H1 (cell line): ENCODE measurements around the gene SH3BP5. TPM values are rescaled to one million over a fixed set of nuclear protein-coding genes. Genes with fewer than 3 reads are reported as not detected.

ENCODE experiments used
- CTCF ChIA-PET: fragments of 300-600 bp; sonication (Branson Sonifier 250); formaldehyde crosslinking; loops from one replicate; lab custom pipeline; 2021; ENCODE audit not compliant: partially characterized antibody; lab: Charles Lee
- POLR2A ChIA-PET: fragments of 300-600 bp; sonication (Branson Sonifier 250); formaldehyde crosslinking; loops from one replicate; lab custom pipeline; 2021; ENCODE audit warnings: inconsistent platforms; ENCODE audit not compliant: partially characterized antibody; lab: Charles Lee
- DNase-seq, 2 experiments: peaks; one replicate each; pipeline versions ENCODE4 v3.0.0 to v3.0.0-alpha.2; 2010 to 2022; ENCODE audit warnings: low spot score in 2 of 2, low read depth in 1 of 2, mixed read lengths in 1 of 2
- FAIRE-seq: peaks from 2 replicates; lab custom pipeline; 2011; peaks lifted over from hg19 to GRCh38; lab: Jason Lieb, UNC
- H2AFZ ChIP-seq: 2 replicates; pipeline ENCODE4 v1.8.1; 2012; ENCODE audit warnings: low read length, inconsistent platforms
- H2AK5ac ChIP-seq: 2 replicates; pipeline ENCODE4 v1.6.1; 2013; ENCODE audit warnings: low read depth, low read length
- H2BK120ac ChIP-seq: replicated peaks from 2 replicates; pipeline ENCODE3; 2013; ENCODE audit warnings: low read depth, low read length, inconsistent platforms
- H2BK12ac ChIP-seq: 2 replicates; pipeline ENCODE4 v1.6.1; 2013; ENCODE audit warnings: low read depth, low read length
- H2BK15ac ChIP-seq: 2 replicates; pipeline ENCODE4 v1.6.1; 2013; ENCODE audit warnings: low read length
- H2BK20ac ChIP-seq: 2 replicates; pipeline ENCODE4 v1.6.1; 2013; ENCODE audit warnings: low read length
- H2BK5ac ChIP-seq: 2 replicates; pipeline ENCODE4 v1.6.1; 2013; ENCODE audit warnings: low read depth, low read length
- H3K14ac ChIP-seq: 2 replicates; pipeline ENCODE4 v1.6.1; 2013; ENCODE audit warnings: inconsistent platforms; ENCODE audit not compliant: insufficient read length
- H3K18ac ChIP-seq: 2 replicates; pipeline ENCODE4 v1.6.1; 2013; ENCODE audit warnings: low read length; ENCODE audit errors: extremely low read depth
- H3K23ac ChIP-seq: 2 replicates; pipeline ENCODE4 v1.6.1; 2013; ENCODE audit warnings: inconsistent platforms; ENCODE audit not compliant: insufficient read length
- H3K23me2 ChIP-seq: 2 replicates; pipeline ENCODE4 v1.6.1; 2013; ENCODE audit warnings: low read depth, low read length
- H3K27ac ChIP-seq: 2 replicates; pipeline ENCODE4 v1.6.1; 2011; ENCODE audit warnings: low read depth, low read length, inconsistent platforms
- H3K27me3 ChIP-seq, 4 experiments: replicated peaks in 1 of 4; 1 replicate in 1 of 4; 2 replicates in 3 of 4; pipeline versions ENCODE4 v1.6.1 to v1.8.1; 2011 to 2013; ENCODE audit warnings: low read length in 3 of 4, mild to moderate bottlenecking in 3 of 4, inconsistent platforms in 2 of 4, mixed read lengths in 2 of 4, moderate library complexity in 1 of 4; ENCODE audit not compliant: control insufficient read depth in 3 of 4, insufficient read depth in 3 of 4; ENCODE audit errors: extremely low read depth in 1 of 4
- H3K36me3 ChIP-seq, 4 experiments: 2 replicates each; pipeline versions ENCODE4 v1.6.1 to v1.8.1; 2011 to 2013; ENCODE audit warnings: mild to moderate bottlenecking in 4 of 4, low read length in 3 of 4, moderate library complexity in 2 of 4, control low read depth in 1 of 4, inconsistent platforms in 1 of 4; ENCODE audit not compliant: insufficient read depth in 4 of 4, control insufficient read depth in 2 of 4
- H3K4ac ChIP-seq: replicated peaks from 2 replicates; pipeline ENCODE3; 2013; ENCODE audit warnings: low read length, low read depth, mixed read lengths, inconsistent platforms; ENCODE audit not compliant: insufficient read length
- H3K4me1 ChIP-seq, 4 experiments: replicated peaks in 1 of 4; 1 replicate in 1 of 4; 2 replicates in 3 of 4; pipeline versions ENCODE4 v1.6.1 to v1.8.1; 2011 to 2013; ENCODE audit warnings: low read length in 3 of 4, inconsistent platforms in 2 of 4, mixed read lengths in 1 of 4; ENCODE audit not compliant: insufficient read depth in 4 of 4, control insufficient read depth in 3 of 4
- H3K4me2 ChIP-seq, 2 experiments: 2 replicates each; pipeline versions ENCODE4 v1.6.1 to v1.8.1; 2011 to 2013; ENCODE audit warnings: low read depth in 2 of 2, low read length in 2 of 2, control low read depth in 1 of 2, inconsistent platforms in 1 of 2, mild to moderate bottlenecking in 1 of 2; ENCODE audit not compliant: insufficient read depth in 1 of 2
- H3K4me3 ChIP-seq, 4 experiments: fragments of 200-600, 300-600 bp in 1 of 4; sonication (generic), shearing (Covaris generic), sonication (Bioruptor Twin) in 1 of 4; 2 replicates each; pipeline versions ENCODE4 v1.5.1 to v1.8.1; 2011 to 2016; ENCODE audit warnings: low read length in 4 of 4, low read depth in 3 of 4, control low read depth in 2 of 4, inconsistent platforms in 2 of 4, mild to moderate bottlenecking in 2 of 4, mixed read lengths in 1 of 4, moderate library complexity in 1 of 4; ENCODE audit not compliant: insufficient read depth in 2 of 4; ENCODE audit errors: extremely low read depth in 1 of 4
- H3K56ac ChIP-seq: replicated peaks from 2 replicates; pipeline ENCODE3; 2013; ENCODE audit warnings: low read depth, mild to moderate bottlenecking, mixed read lengths, low read length, inconsistent platforms; ENCODE audit not compliant: insufficient read length
- H3K79me1 ChIP-seq: 2 replicates; pipeline ENCODE4 v1.6.1; 2013; ENCODE audit warnings: low read depth, low read length, control low read depth
- H3K79me2 ChIP-seq, 2 experiments: 2 replicates each; pipeline versions ENCODE4 v1.6.1 to v1.8.1; 2012 to 2013; ENCODE audit warnings: low read length in 2 of 2, mild to moderate bottlenecking in 2 of 2, inconsistent platforms in 1 of 2; ENCODE audit not compliant: insufficient read depth in 2 of 2, control insufficient read depth in 1 of 2
- H3K9ac ChIP-seq, 4 experiments: replicated peaks in 1 of 4; 1 replicate in 1 of 4; 2 replicates in 3 of 4; pipeline versions ENCODE4 v1.6.1 to v1.8.1; 2011 to 2013; ENCODE audit warnings: low read depth in 3 of 4, low read length in 3 of 4, control low read depth in 2 of 4, mild to moderate bottlenecking in 2 of 4, moderate library complexity in 2 of 4, inconsistent platforms in 1 of 4; ENCODE audit errors: extremely low read depth in 1 of 4
- H3K9me3 ChIP-seq, 2 experiments: 2 replicates each; pipeline versions ENCODE4 v1.6.1 to v1.8.1; 2012 to 2013; ENCODE audit warnings: mild to moderate bottlenecking in 2 of 2, moderate library complexity in 2 of 2, control low read depth in 1 of 2, inconsistent platforms in 1 of 2, low read depth in 1 of 2, low read length in 1 of 2, mixed read lengths in 1 of 2; ENCODE audit not compliant: insufficient read depth in 2 of 2
- H4K20me1 ChIP-seq, 2 experiments: replicated peaks in 1 of 2; 2 replicates each; pipeline versions ENCODE3 to v1.8.1; 2011 to 2013; ENCODE audit warnings: inconsistent platforms in 2 of 2, low read length in 2 of 2, mild to moderate bottlenecking in 1 of 2; ENCODE audit not compliant: insufficient read depth in 2 of 2, control insufficient read depth in 1 of 2
- H4K5ac ChIP-seq: 2 replicates; pipeline ENCODE4 v1.6.1; 2013; ENCODE audit warnings: low read length, low read depth, mixed read lengths, inconsistent platforms; ENCODE audit not compliant: insufficient read length
- H4K8ac ChIP-seq: 2 replicates; pipeline ENCODE4 v1.8.0; 2013; ENCODE audit warnings: mild to moderate bottlenecking, moderate library complexity, low read length, inconsistent platforms; ENCODE audit not compliant: insufficient read depth; ENCODE audit errors: extremely low read depth
- H4K91ac ChIP-seq: replicated peaks from 2 replicates; pipeline ENCODE3; 2013; ENCODE audit warnings: low read length, mixed read lengths, inconsistent platforms; ENCODE audit not compliant: insufficient read length
- BCL11A ChIP-seq, 2 experiments: IDR thresholded peaks; one replicate each; pipeline ENCODE4 v1.6.1; 2011; ENCODE audit warnings: low read depth in 2 of 2, low read length in 2 of 2, mild to moderate bottlenecking in 2 of 2
- CBX5 ChIP-seq: fragments of 300-800, 300-1000 bp; sonication (generic); IDR thresholded peaks from 2 replicates; pipeline ENCODE4 v1.7.1; 2016; ENCODE audit warnings: antibody characterized with exemption, low read length, low read depth
- CEBPB ChIP-seq: IDR thresholded peaks from 2 replicates; pipeline ENCODE4 v1.6.1; 2012; ENCODE audit warnings: low read depth, low read length
- CHD1 ChIP-seq: IDR thresholded peaks from 2 replicates; pipeline ENCODE4 v1.6.1; 2012; ENCODE audit warnings: low read depth, low read length, improper control_type of control experiment
- E2F6 ChIP-seq: IDR thresholded peaks from 2 replicates; pipeline ENCODE4 v1.6.1; 2012; ENCODE audit warnings: inconsistent platforms
- JUND ChIP-seq: IDR thresholded peaks from 2 replicates; pipeline ENCODE4 v1.6.1; 2011; ENCODE audit warnings: mild to moderate bottlenecking, improper control_type of control experiment, low read length
- NRF1 ChIP-seq: IDR thresholded peaks from 2 replicates; pipeline ENCODE4 v1.6.1; 2011; ENCODE audit warnings: mild to moderate bottlenecking, low read depth, low read length, improper control_type of control experiment
- POLR2AphosphoS5 ChIP-seq: IDR thresholded peaks from 2 replicates; pipeline ENCODE4 v1.6.1; 2011; ENCODE audit warnings: low read depth, low read length
- RFX5 ChIP-seq: IDR thresholded peaks from 2 replicates; pipeline ENCODE4 v1.6.1; 2011; ENCODE audit warnings: low read depth, low read length, improper control_type of control experiment, borderline replicate concordance
- SAP30 ChIP-seq: fragments of 300-600 bp; sonication (generic); IDR thresholded peaks from 2 replicates; pipeline ENCODE4 v1.7.1; 2012; ENCODE audit warnings: low read length, moderate library complexity, mild to moderate bottlenecking, inconsistent platforms; ENCODE audit not compliant: insufficient read depth, insufficient replicate concordance
- SP4 ChIP-seq: IDR thresholded peaks from 2 replicates; pipeline ENCODE4 v1.6.1; 2012; ENCODE audit warnings: low read length, inconsistent platforms
- TAF1 ChIP-seq: IDR thresholded peaks from 2 replicates; pipeline ENCODE4 v1.6.1; 2011; ENCODE audit warnings: mild to moderate bottlenecking, low read depth, low read length
- TBP ChIP-seq: IDR thresholded peaks from 2 replicates; pipeline ENCODE4 v1.6.1; 2011; ENCODE audit warnings: low read depth, low read length, improper control_type of control experiment
- TEAD4 ChIP-seq: IDR thresholded peaks from 2 replicates; pipeline ENCODE4 v1.6.1; 2012; ENCODE audit warnings: low read depth, low read length, inconsistent platforms, mixed read lengths
- ZNF274 ChIP-seq: IDR thresholded peaks from 2 replicates; pipeline ENCODE4 v1.7.0; 2012; ENCODE audit warnings: low read length, borderline replicate concordance; ENCODE audit errors: extremely low read depth
- WGBS, 2 experiments: shearing (Covaris generic) in 1 of 2; methylation state at CpG; one replicate each; pipeline versions ENCODE4 v1.1.6 to v1.1.7; 2013 to 2015; ENCODE audit warnings: low lambda C conversion rate in 2 of 2, mixed read lengths in 2 of 2, inconsistent platforms in 1 of 2, low coverage in 1 of 2, missing lambda C conversion rate in 1 of 2; ENCODE audit not compliant: insufficient replicate concordance in 2 of 2, insufficient coverage in 1 of 2, insufficient read length in 1 of 2; ENCODE audit errors: extremely low coverage in 1 of 2, missing lambda C conversion rate in 1 of 2; 5-methylcytosine and 5-hydroxymethylcytosine counted together
- polyA plus RNA-seq, 7 experiments: library from polyadenylated mRNA; depleted of rRNA in 3 of 7; stranded (reverse) in 5 of 7; unstranded in 2 of 7; fragments of >200 nt in 5 of 7; fragments of 200-250 nt in 2 of 7; gene quantifications; 1 replicate in 5 of 7; 2 replicates in 1 of 7; 4 replicates in 1 of 7; pipeline versions ENCODE4 v1.2.1 to v1.2.3, GENCODE V29; 2011 to 2013; ENCODE audit warnings: missing spikeins in 2 of 7, mixed read lengths in 2 of 7
- total RNA-seq: library from RNA; stranded (reverse); fragmentation: NEBNext Ultra II Directional; extraction: Animal tissue kit (Norgen Biotek cat#: 25700); gene quantifications from 2 replicates; pipeline ENCODE4 v1.2.1, GENCODE V29; 2021

The SH3BP5 gene
- total and polyA plus RNA-seq, 2 of the 8 experiments (the other 6 are each of a cell fraction or from before 2014, with no cell fraction given), result 7.1 to 9.7 TPM

- CTCF ChIA-PET, result interaction anchor here (0.7 to 2.4 kb wide), 13 partner anchors 9 to 73 kb away, joined by 3 to 14 read pairs (median 4); partner anchors contain the start of gene SH3BP5
- no peaks in the 10 kb centered on the region for H4K20me1 ChIP-seq
- TF ChIP-seq SAP30 (no peak), CEBPB (no peak), NRF1 (no peak), POLR2AphosphoS5 (no peak), TEAD4 (no peak), CHD1 (no peak), E2F6 (no peak), ZNF274 (no peak), SP4 (no peak), TAF1 (no peak), BCL11A (IDR thresholded peaks at IDR 0.05; ENCODE audit: low read depth in 2 of 2, low read length in 2 of 2) (no peak), TBP (no peak), JUND (no peak), RFX5 (no peak), CBX5 (no peak)
Measured at GRCh38 chr3:15306979-15307359, 25.4 kb downstream of the SH3BP5 start.

More at GRCh38 chr3:15306979-15307359, 25.4 kb downstream of the SH3BP5 start:
- H4K8ac ChIP-seq, result no peak overlapping the region
- H3K4ac ChIP-seq, result no peak overlapping the region
- no peak for FAIRE-seq
- H3K79me2 ChIP-seq, result no peaks in the 10 kb centered on the region; a peak in 1 of 4 replicates
- no peak overlapping the region for H2BK15ac ChIP-seq
- no peak overlapping the region for H3K56ac ChIP-seq
- H2BK20ac ChIP-seq, result no peak overlapping the region
- no peak overlapping the region for H2BK120ac ChIP-seq
- H3K36me3 ChIP-seq, result peaks cover 0 to 5% (median under 1%) of the 10 kb centered on the region in 4 experiments; a peak in 1 of 8 replicates
- no peaks in the 10 kb centered on the region for H3K79me1 ChIP-seq
- H3K4me3 ChIP-seq, result no peak overlapping the region
- no peak overlapping the region for H3K4me2 ChIP-seq
- no peak overlapping the region for H3K23ac ChIP-seq
- H2AK5ac ChIP-seq, result no peak overlapping the region
- no peaks in the 10 kb centered on the region for H3K23me2 ChIP-seq
- POLR2A ChIA-PET, result no interaction called here
- H3K27ac ChIP-seq, result no peak overlapping the region
- H2BK5ac ChIP-seq, result no peak overlapping the region
- H4K5ac ChIP-seq, result no peak overlapping the region
- H2AFZ ChIP-seq, result no peak overlapping the region
- H4K91ac ChIP-seq, result peak overlapping the region; percentile 71
- H3K9ac ChIP-seq, result no peak overlapping the region
- no peak for DNase-seq
- H3K18ac ChIP-seq, result no peak overlapping the region; the same call in 1 of the 2 replicates
- no peak overlapping the region for H3K14ac ChIP-seq
- WGBS, 2 experiments, result 96% methylated on average over 5 of the region's 5 CpGs; no CpG with 5 or more reads in 1 of the 2 experiments
- no peaks in the 10 kb centered on the region for H3K9me3 ChIP-seq
- H3K27me3 ChIP-seq, result no peaks in the 10 kb centered on the region
- peak overlapping the region; percentile 60; the same call in 1 of the 2 replicates for H2BK12ac ChIP-seq
- peaks cover 0 to 8% (median 5%) of the 10 kb centered on the region in 4 experiments; a peak in 3 of 7 replicates for H3K4me1 ChIP-seq
